T-cell (primary cell): ENCODE results near the gene PAGR1. TPM values are rescaled to one million over a fixed set of nuclear protein-coding genes. Genes with fewer than 3 reads are reported as not detected.
A peak's percentile ranks its signal among the peaks of the same experiment; 100 is the strongest.

Experiments used
- ATAC-seq, 4 experiments: fragments of 200-7000 bp in 3 of 4; fragments of 150-1000 bp in 1 of 4; cut with Tn5 transposase; replicated peaks in 1 of 4; 1 replicate in 3 of 4; 2 replicates in 1 of 4; pipeline ENCODE4 v1.10.0; 2021; ENCODE audit warnings: moderate library complexity in 3 of 4, mild to moderate bottlenecking in 2 of 4, moderate number of reproducible peaks in 1 of 4
- CTCF ChIA-PET, 2 donors: fragments of 300-600 bp; sonication (Branson Sonifier 250); formaldehyde crosslinking; loops; one replicate each; lab custom pipeline; 2022; ENCODE audit warnings: antibody characterized with exemption in 2 of 2; lab: Charles Lee
- POLR2A ChIA-PET, 2 donors: fragments of 300-600 bp; sonication (Branson Sonifier 250); formaldehyde crosslinking; loops; one replicate each; lab custom pipeline; 2022; ENCODE audit warnings: antibody characterized with exemption in 2 of 2; lab: Charles Lee
- DNase-seq, 35 experiments: peaks; one replicate each; pipeline versions ENCODE4 v3.0.0 to v3.0.0-alpha.2; 2013 to 2023
- H3K27ac ChIP-seq: one replicate; pipeline ENCODE4 v1.5.1; 2013; ENCODE audit warnings: low read length
- H3K27me3 ChIP-seq, 2 experiments: replicated peaks in 1 of 2; 1 replicate in 1 of 2; 2 replicates in 1 of 2; pipeline versions ENCODE4 v1.6.1 to v1.7.0; 2013; ENCODE audit warnings: low read length in 1 of 2, mixed read lengths in 1 of 2; ENCODE audit not compliant: control insufficient read depth in 2 of 2, insufficient read depth in 2 of 2; ENCODE audit errors: extremely low read depth in 1 of 2
- H3K36me3 ChIP-seq, 2 donors: 1 replicate in 1 of 2; 2 replicates in 1 of 2; pipeline versions ENCODE4 v1.6.1 to v1.7.0; 2013; ENCODE audit warnings: low read length in 1 of 2; ENCODE audit not compliant: control insufficient read depth in 2 of 2, insufficient read depth in 1 of 2; ENCODE audit errors: extremely low read depth in 1 of 2
- H3K4me1 ChIP-seq, 2 experiments: 1 replicate in 1 of 2; 2 replicates in 1 of 2; pipeline versions ENCODE4 v1.6.1 to v1.7.0; 2013; ENCODE audit warnings: low read length in 2 of 2, mixed read lengths in 1 of 2; ENCODE audit not compliant: insufficient read depth in 2 of 2, control insufficient read depth in 1 of 2; ENCODE audit errors: extremely low read depth in 1 of 2
- H3K4me3 ChIP-seq, 2 donors: 1 replicate in 1 of 2; 2 replicates in 1 of 2; pipeline versions ENCODE4 v1.5.1 to v1.7.0; 2013; ENCODE audit warnings: mild to moderate bottlenecking in 2 of 2, low read length in 1 of 2, moderate library complexity in 1 of 2; ENCODE audit not compliant: control insufficient read depth in 1 of 2; ENCODE audit errors: extremely low read depth in 1 of 2
- H3K9me3 ChIP-seq: 2 replicates; pipeline ENCODE4 v1.7.0; 2013
- H3K27ac Mint-ChIP-seq, 2 donors: one replicate each; pipeline ENCODE4 v1.8.0; 2020 to 2021; ENCODE audit warnings: mild to moderate bottlenecking in 2 of 2, mixed read lengths in 2 of 2
- H3K27me3 Mint-ChIP-seq, 2 donors: one replicate each; pipeline ENCODE4 v1.8.0; 2021 to 2022; ENCODE audit warnings: mixed read lengths in 2 of 2
- H3K36me3 Mint-ChIP-seq: one replicate; pipeline ENCODE4 v1.8.0; 2021; ENCODE audit warnings: mixed read lengths
- H3K4me1 Mint-ChIP-seq, 3 donors: one replicate each; pipeline ENCODE4 v1.8.0; 2020 to 2022; ENCODE audit warnings: mixed read lengths in 3 of 3, mild to moderate bottlenecking in 1 of 3
- H3K4me3 Mint-ChIP-seq, 3 donors: one replicate each; pipeline ENCODE4 v1.8.0; 2020 to 2022; ENCODE audit warnings: mild to moderate bottlenecking in 3 of 3, mixed read lengths in 3 of 3, moderate library complexity in 3 of 3
- H3K9me3 Mint-ChIP-seq, 3 donors: one replicate each; pipeline ENCODE4 v1.8.0; 2020 to 2022; ENCODE audit warnings: mixed read lengths in 3 of 3
- whole genome bisulfite sequencing: methylation state at CpG from one replicate; pipeline ENCODE4 v1.1.5; 2013; ENCODE audit warnings: missing lambda C conversion rate; ENCODE audit not compliant: insufficient coverage; 5-methylcytosine and 5-hydroxymethylcytosine counted together
- total RNA-seq, 35 experiments: library from RNA in 6 of 35; stranded (reverse) in 6 of 35; fragments of 120-200 nt in 1 of 35; gene quantifications; one replicate each; pipeline versions ENCODE4 v1.2.1 to v1.2.4 and lab custom pipeline; 2013 to 2026

Gene PAGR1
- total RNA-seq, 5 donors from 2014 or later (not counting 1 experiment from before 2014, with no cell fraction given): 16.0 to 47.2 (median 40.6) TPM

DNA sequence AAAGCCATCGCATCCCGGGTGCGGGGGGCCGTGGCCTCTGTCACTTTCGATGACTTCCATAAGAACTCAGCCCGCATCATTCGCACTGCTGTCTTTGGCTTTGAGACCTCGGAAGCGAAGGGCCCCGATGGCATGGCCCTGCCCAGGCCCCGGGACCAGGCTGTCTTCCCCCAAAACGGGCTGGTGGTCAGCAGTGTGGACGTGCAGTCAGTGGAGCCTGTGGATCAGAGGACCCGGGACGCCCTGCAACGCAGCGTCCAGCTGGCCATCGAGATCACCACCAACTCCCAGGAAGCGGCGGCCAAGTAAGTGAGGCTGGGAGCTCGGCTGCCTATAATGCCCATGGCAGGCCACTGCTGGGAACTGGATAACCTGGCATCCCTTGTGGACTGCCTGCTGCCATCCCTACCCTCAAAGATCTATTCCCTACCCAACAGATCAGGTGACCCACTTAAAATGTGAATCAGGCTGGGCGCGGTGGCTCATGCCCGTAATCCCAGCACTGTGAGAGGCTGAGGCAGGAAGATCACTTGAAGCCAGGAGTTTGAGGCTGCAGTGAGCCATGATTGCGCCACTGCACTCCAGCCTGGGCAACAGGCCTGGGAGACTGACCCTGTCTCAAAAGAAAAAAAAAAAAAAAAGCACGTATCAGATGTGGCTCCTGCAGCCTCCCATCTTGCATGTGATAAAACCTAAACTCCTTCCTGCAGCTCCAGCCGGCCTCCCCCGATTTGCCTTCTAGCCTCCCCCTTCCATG is 28.8 kb downstream of the PAGR1 start:
- ChIA-PET CTCF (interaction anchor here (0.6 to 1.4 kb wide), 5 partner anchors 37 to 1210 kb away, joined by 4 to 8 read pairs (median 4); no protein-coding TSS in a partner anchor), POLR2A (no interaction called here)
- H3K27ac ChIP-seq: no peak overlapping the region
- Mint-ChIP-seq H3K36me3 (peaks cover 31% of the 10 kb centered on the region), H3K4me3 (no peak overlapping the region), H3K9me3 (no peaks in the 10 kb centered on the region), H3K27ac (peak overlapping the region in 1 of 2 donors; percentile 41), H3K27me3 (no peaks in the 10 kb centered on the region), H3K4me1 (peaks cover 6 to 12% (median 7%) of the 10 kb centered on the region in 3 donors)
- no peak for ATAC-seq
- peaks cover 33 to 75% of the 10 kb centered on the region in 2 donors for H3K36me3 ChIP-seq
- H3K9me3 ChIP-seq: no peaks in the 10 kb centered on the region
- H3K27me3 ChIP-seq: no peaks in the 10 kb centered on the region
- 97% methylated on average over 25 of the region's 28 CpGs for WGBS
- H3K4me1 ChIP-seq: peaks cover 0 to 9% of the 10 kb centered on the region in 2 experiments
- DNase-seq: no peak
- H3K4me3 ChIP-seq: no peak overlapping the region

DNA sequence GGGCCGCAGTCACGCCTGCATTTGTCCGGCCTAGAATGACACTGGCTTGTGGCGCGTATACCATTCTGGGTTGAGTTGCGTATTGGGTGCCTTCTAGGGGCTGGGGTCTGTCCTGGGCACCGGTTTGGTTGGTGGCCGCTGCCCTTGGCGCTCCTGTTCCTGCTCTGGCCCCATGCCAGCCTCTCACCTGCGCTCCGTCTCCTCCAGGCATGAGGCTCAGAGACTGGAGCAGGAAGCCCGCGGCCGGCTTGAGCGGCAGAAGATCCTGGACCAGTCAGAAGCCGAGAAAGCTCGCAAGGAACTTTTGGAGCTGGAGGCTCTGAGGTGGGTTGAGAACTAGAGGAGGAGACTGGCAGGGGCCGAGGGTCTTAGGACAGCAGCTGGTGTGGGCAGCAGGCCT is 29.7 kb downstream of the PAGR1 start:
- Histone ChIP-seq H3K4me3 (no peak overlapping the region), H3K4me1 (peaks cover 0 to 9% of the 10 kb centered on the region in 2 experiments), H3K27ac (no peak overlapping the region), H3K36me3 (peaks cover 25 to 66% of the 10 kb centered on the region in 2 donors), H3K9me3 (no peaks in the 10 kb centered on the region), H3K27me3 (no peaks in the 10 kb centered on the region)
- H3K4me1 Mint-ChIP-seq: peaks cover 6 to 13% (median 12%) of the 10 kb centered on the region in 3 donors
- ChIA-PET POLR2A (interaction anchor here in 1 of 2 donors (0.6 kb wide), 1 partner anchor 155 kb away, joined by 3 read pairs; no protein-coding TSS in a partner anchor), CTCF (interaction anchor here (0.5 to 1.4 kb wide), 7 partner anchors 32 to 191 kb away, joined by 3 to 8 read pairs (median 4); no protein-coding TSS in a partner anchor)
- H3K9me3 Mint-ChIP-seq: no peaks in the 10 kb centered on the region
- WGBS: 98% methylated on average over 18 of the region's 18 CpGs
- H3K4me3 Mint-ChIP-seq: no peak overlapping the region
- H3K27ac Mint-ChIP-seq: peak overlapping the region; percentile 58 to 72
- H3K27me3 Mint-ChIP-seq: no peaks in the 10 kb centered on the region
- ATAC-seq: no peak
- peaks cover 24% of the 10 kb centered on the region for H3K36me3 Mint-ChIP-seq
- no peak for DNase-seq

DNA sequence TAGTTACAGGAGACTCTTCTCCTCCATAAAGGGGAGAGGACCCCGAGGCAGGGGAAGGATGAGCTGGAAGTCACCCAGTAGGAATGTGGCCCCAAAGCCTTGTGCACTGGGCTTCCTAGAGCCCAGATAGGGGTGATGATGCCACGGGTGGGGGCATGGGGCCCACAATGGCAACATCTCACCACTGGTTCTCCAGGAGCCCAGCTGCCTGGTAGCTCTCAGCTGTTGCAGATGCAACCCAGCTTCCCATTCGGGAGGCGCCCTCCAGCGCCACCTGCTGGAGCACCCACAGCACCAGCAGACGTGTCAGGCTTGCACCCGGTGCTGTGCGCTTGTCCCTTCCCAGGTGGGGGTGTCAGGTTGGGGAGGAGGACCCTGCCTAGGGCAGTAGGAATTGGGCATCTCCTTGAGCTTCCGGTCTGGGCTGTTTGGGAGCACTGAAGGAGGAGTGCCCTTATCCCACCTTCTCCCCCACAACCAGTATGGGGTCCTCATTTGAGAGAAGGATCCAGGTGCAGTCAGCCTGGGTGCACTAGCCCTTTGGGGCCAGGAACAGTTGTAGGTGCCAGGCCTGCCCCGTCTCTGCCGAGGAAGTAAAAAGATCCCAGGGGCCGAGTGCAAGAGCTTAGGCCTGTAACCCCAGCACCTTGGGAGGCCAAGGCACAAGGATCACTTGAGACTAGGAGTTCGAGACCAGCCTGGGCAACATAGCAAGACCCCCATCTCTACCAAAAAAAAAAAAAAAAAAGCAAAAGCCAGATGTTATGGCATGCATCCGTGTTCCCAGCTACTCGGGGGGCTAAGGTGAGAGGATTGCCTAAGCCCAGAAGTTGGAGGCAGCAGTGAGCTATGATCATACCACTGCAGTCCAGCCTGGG is 32.7 kb downstream of the PAGR1 start:
- H3K27ac Mint-ChIP-seq: peak overlapping the region; percentile 69 to 72
- peak; percentile 90 to 94 (median 92) for ATAC-seq
- H3K27me3 Mint-ChIP-seq: no peaks in the 10 kb centered on the region
- Histone ChIP-seq H3K4me1 (peaks cover 0 to 9% of the 10 kb centered on the region in 2 experiments), H3K36me3 (peaks cover 16 to 41% of the 10 kb centered on the region in 2 donors), H3K27me3 (no peaks in the 10 kb centered on the region), H3K4me3 (no peak overlapping the region), H3K27ac (no peak overlapping the region), H3K9me3 (no peaks in the 10 kb centered on the region)
- DNase-seq: peak; percentile 59 to 88 (median 78)
- H3K36me3 Mint-ChIP-seq: peaks cover 19% of the 10 kb centered on the region
- peaks cover 5 to 13% (median 12%) of the 10 kb centered on the region in 3 donors for H3K4me1 Mint-ChIP-seq
- H3K9me3 Mint-ChIP-seq: no peaks in the 10 kb centered on the region
- ChIA-PET CTCF (interaction anchor here (0.5 to 3.4 kb wide), 31 partner anchors 8 to 1043 kb away, joined by 3 to 66 read pairs (median 4); partner anchors contain the start of genes KIF22 (in 1 of the 2), PAGR1 (in 1 of the 2), QPRT (in 1 of the 2) and TAOK2 (in 1 of the 2)), POLR2A (interaction anchor here (0.5 to 0.8 kb wide), 9 partner anchors 16 to 838 kb away, joined by 3 to 7 read pairs (median 4); no protein-coding TSS in a partner anchor)
- WGBS: 12% methylated on average over 5 of the region's 15 CpGs
- no peak overlapping the region for H3K4me3 Mint-ChIP-seq

DNA sequence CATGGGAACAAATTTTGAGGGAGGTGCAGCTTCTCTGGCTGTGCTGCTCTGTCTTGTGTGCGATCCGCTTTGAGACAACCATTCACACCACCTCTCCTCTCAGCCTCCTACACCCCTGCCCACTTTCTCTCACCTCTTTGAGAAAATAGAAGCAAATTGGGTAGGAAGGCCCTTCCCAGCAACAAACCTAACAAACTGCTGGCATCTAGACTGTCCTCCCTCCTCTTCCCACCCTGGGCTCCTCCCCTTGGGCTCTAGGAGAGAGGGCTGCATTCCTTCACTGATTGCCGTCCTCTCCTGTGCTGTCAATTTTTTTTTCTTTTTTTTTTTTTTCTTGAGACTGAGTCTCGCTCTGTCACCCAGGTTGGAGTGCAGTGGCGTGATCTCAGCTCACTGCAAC is 33.6 kb downstream of the PAGR1 start:
- no peak overlapping the region for H3K4me3 ChIP-seq
- POLR2A ChIA-PET: interaction anchor here (0.6 to 0.8 kb wide), 3 partner anchors 41 to 161 kb away, joined by 4 to 7 read pairs (median 6); no protein-coding TSS in a partner anchor

DNA sequence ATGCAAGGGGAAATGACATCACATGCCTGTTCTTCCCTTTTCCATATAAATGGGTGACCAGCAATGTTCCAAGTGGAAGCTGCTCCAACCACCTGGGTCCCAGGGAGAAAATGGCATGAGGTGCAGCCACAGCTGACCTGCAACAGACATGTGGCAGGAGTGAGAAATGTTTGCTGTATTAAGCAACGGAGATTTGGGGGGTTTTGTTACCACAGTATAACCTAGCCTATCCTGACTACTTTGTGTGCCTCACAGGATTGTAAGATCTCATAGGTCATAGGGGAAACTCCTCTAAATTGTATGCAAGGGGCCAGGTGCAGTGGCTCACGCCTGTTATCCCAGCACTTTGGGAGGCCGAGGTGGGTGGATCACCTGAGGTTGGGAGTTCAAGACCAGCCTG is 35.0 kb downstream of the PAGR1 start:
- no peak for ATAC-seq
- Histone ChIP-seq H3K4me1 (peaks cover 0 to 9% of the 10 kb centered on the region in 2 experiments), H3K9me3 (no peaks in the 10 kb centered on the region), H3K27me3 (no peaks in the 10 kb centered on the region), H3K36me3 (peaks cover 11 to 19% of the 10 kb centered on the region in 2 donors), H3K27ac (no peak overlapping the region), H3K4me3 (no peak overlapping the region)
- Mint-ChIP-seq H3K4me1 (peaks cover 5 to 13% (median 10%) of the 10 kb centered on the region in 3 donors), H3K36me3 (peaks cover 6% of the 10 kb centered on the region), H3K4me3 (no peak overlapping the region), H3K27ac (no peak overlapping the region), H3K27me3 (no peaks in the 10 kb centered on the region), H3K9me3 (no peaks in the 10 kb centered on the region)
- no peak for DNase-seq
- WGBS: 100% methylated on average over 1 of the region's 3 CpGs
- ChIA-PET CTCF (interaction anchor here in 1 of 2 donors (0.6 to 1.0 kb wide), 3 partner anchors 30 to 181 kb away, joined by 3 to 6 read pairs (median 4); no protein-coding TSS in a partner anchor), POLR2A (interaction anchor here in 1 of 2 donors (0.6 to 0.7 kb wide), 2 partner anchors 76 to 151 kb away, joined by 6 to 8 read pairs; no protein-coding TSS in a partner anchor)

More for the DNA sequence above, 33.6 kb downstream of the PAGR1 start:
- peak overlapping the region; percentile 27 to 69 for H3K27ac Mint-ChIP-seq
- ATAC-seq: no peak
- no peak overlapping the region for H3K4me3 Mint-ChIP-seq
- Histone ChIP-seq H3K9me3 (no peaks in the 10 kb centered on the region), H3K27ac (no peak overlapping the region), H3K4me1 (peaks cover 0 to 9% of the 10 kb centered on the region in 2 experiments), H3K36me3 (peaks cover 12 to 34% of the 10 kb centered on the region in 2 donors), H3K27me3 (no peaks in the 10 kb centered on the region)
- H3K4me1 Mint-ChIP-seq: peaks cover 5 to 13% (median 10%) of the 10 kb centered on the region in 3 donors
- CTCF ChIA-PET: interaction anchor here (0.6 to 3.4 kb wide), 6 partner anchors 42 to 1405 kb away, joined by 3 to 66 read pairs (median 6); partner anchors contain the start of gene TLCD3B (in 1 of the 2)
- H3K36me3 Mint-ChIP-seq: peaks cover 15% of the 10 kb centered on the region
- 60% methylated on average over 1 of the region's 5 CpGs for WGBS
- no peak for DNase-seq
- no peaks in the 10 kb centered on the region for H3K27me3 Mint-ChIP-seq
- H3K9me3 Mint-ChIP-seq: no peaks in the 10 kb centered on the region
